ENCODE results near the gene FAM171A1. TPM values are rescaled to one million over a fixed set of nuclear protein-coding genes. Genes with fewer than 3 reads are reported as not detected.

FAM171A1 gene
- total and polyA plus RNA-seq, 2 of the 13 experiments (the other 11 are each of a cell fraction or from before 2014, with no cell fraction given) = 21.5 to 34.7 TPM

- peaks cover 12% of the 10 kb centered on the region for H3K79me2 ChIP-seq (ENCODE audit: insufficient read depth, low read length)
- ChIA-PET CTCF (ENCODE audit: low intra/inter-chr PET ratio, low total read pairs) (no interaction called here), POLR2A (no interaction called here)
- peaks cover 6 to 18% of the 10 kb centered on the region in 2 experiments; a peak in 2 of 5 replicates for H3K36me3 ChIP-seq (replicated peaks in 1 of 2; ENCODE audit: control insufficient read depth in 1 of 2, insufficient read depth in 2 of 2, low read length in 2 of 2)
- H3K4me1 ChIP-seq (ENCODE audit: insufficient read depth, low read length) = peaks cover 20% of the 10 kb centered on the region
- H3K9me3 ChIP-seq (ENCODE audit: low read length) = no peaks in the 10 kb centered on the region
- 95% methylated on average over 11 of the region's 17 CpGs for WGBS (ENCODE audit: low lambda C conversion rate)
- H3K27ac ChIP-seq (ENCODE audit: extremely low read length, insufficient read depth, low read length) = no peak overlapping the region
- FAIRE-seq (no peak), DNase-seq (ENCODE audit: low spot score) (no peak), ATAC-seq (no peak)
- TF ChIP-seq ZNF660 (CRISPR knock-in tag; IDR thresholded peaks at IDR 0.05; ENCODE audit: borderline replicate concordance, low read depth) (no peak), ZNF383 (CRISPR knock-in tag; IDR thresholded peaks at IDR 0.05; ENCODE audit: borderline replicate concordance) (no peak), HMGA1 (CRISPR knock-in tag; conservative IDR thresholded peaks at IDR 0.05) (no peak), PREB (CRISPR knock-in tag; IDR thresholded peaks at IDR 0.05) (no peak)
- H3K27me3 ChIP-seq (ENCODE audit: control insufficient read depth in 1 of 2, insufficient read depth in 2 of 2, low read length in 2 of 2) = no peaks in the 10 kb centered on the region
- H3K4me3 ChIP-seq (replicated peaks in 1 of 3; ENCODE audit: insufficient read depth in 1 of 3, low read depth in 2 of 3, low read length in 3 of 3) = no peak overlapping the region
- H3K9ac ChIP-seq (ENCODE audit: insufficient read depth, low read depth, low read length) = no peak overlapping the region
- intact Hi-C loops (cut with micrococcal nuclease; ENCODE audit: unreplicated experiment) = no loop called here
- no peak overlapping the region for H3K4me2 ChIP-seq (ENCODE audit: low read depth, low read length)
- H4K20me1 ChIP-seq (ENCODE audit: insufficient read depth, low read length) = no peaks in the 10 kb centered on the region
- BruUV-seq (replicated peaks) = no TSS peak
- in situ Hi-C loops (cut with HindIII; ENCODE audit: extremely low pct_ligation_motif_present, low pct_unique_long_range_greater_than_20kb) = no loop called here
- H2AFZ ChIP-seq (ENCODE audit: low read length) = no peak overlapping the region
Observed at GRCh38 chr10:15314482-15315045, 56.5 kb downstream of the FAM171A1 start.

- peaks cover 21% of the 10 kb centered on the region for H3K4me1 ChIP-seq (ENCODE audit: insufficient read depth, low read length)
- H3K27me3 ChIP-seq (ENCODE audit: control insufficient read depth in 1 of 2, insufficient read depth in 2 of 2, low read length in 2 of 2) = no peaks in the 10 kb centered on the region
- no peaks in the 10 kb centered on the region for H3K9me3 ChIP-seq (ENCODE audit: low read length)
- 94% methylated on average over 13 of the region's 13 CpGs for WGBS (ENCODE audit: low lambda C conversion rate)
- ChIA-PET CTCF (ENCODE audit: low intra/inter-chr PET ratio, low total read pairs) (no interaction called here), POLR2A (no interaction called here)
- no TSS peak for BruUV-seq (replicated peaks)
- no peak overlapping the region for H2AFZ ChIP-seq (ENCODE audit: low read length)
- no peak overlapping the region for H3K4me3 ChIP-seq (replicated peaks in 1 of 3; ENCODE audit: insufficient read depth in 1 of 3, low read depth in 2 of 3, low read length in 3 of 3)
- no peak overlapping the region for H3K9ac ChIP-seq (ENCODE audit: insufficient read depth, low read depth, low read length)
- DNase-seq (ENCODE audit: low spot score) (no peak), ATAC-seq (no peak), FAIRE-seq (no peak)
- H4K20me1 ChIP-seq (ENCODE audit: insufficient read depth, low read length) = no peaks in the 10 kb centered on the region
- H3K36me3 ChIP-seq (replicated peaks in 1 of 2; ENCODE audit: control insufficient read depth in 1 of 2, insufficient read depth in 2 of 2, low read length in 2 of 2) = peaks cover 6 to 18% of the 10 kb centered on the region in 2 experiments; a peak in 2 of 5 replicates
- H3K4me2 ChIP-seq (ENCODE audit: low read depth, low read length) = no peak overlapping the region
- in situ Hi-C loops (cut with HindIII; ENCODE audit: extremely low pct_ligation_motif_present, low pct_unique_long_range_greater_than_20kb) (no loop called here), intact Hi-C loops (cut with micrococcal nuclease; ENCODE audit: unreplicated experiment) (no loop called here)
- H3K27ac ChIP-seq (ENCODE audit: extremely low read length, insufficient read depth, low read length) = no peak overlapping the region
- H3K79me2 ChIP-seq (ENCODE audit: insufficient read depth, low read length) = peaks cover 12% of the 10 kb centered on the region
- no peak for TF ChIP-seq ZNF160 (CRISPR knock-in tag; IDR thresholded peaks at IDR 0.05)
- no peak for TF ChIP-seq SNAPC5 (CRISPR knock-in tag; IDR thresholded peaks at IDR 0.05; ENCODE audit: borderline replicate concordance)
- no peak for TF ChIP-seq LRRFIP1 (CRISPR knock-in tag; conservative IDR thresholded peaks at IDR 0.05)
- TF ChIP-seq ZNF589 (CRISPR knock-in tag; conservative IDR thresholded peaks at IDR 0.05) = no peak
- no peak for TF ChIP-seq ZNF260 (CRISPR knock-in tag; IDR thresholded peaks at IDR 0.05; ENCODE audit: borderline replicate concordance, low read depth)
- TF ChIP-seq KAT2B (IDR thresholded peaks at IDR 0.05; ENCODE audit: borderline replicate concordance, low read depth, low read length) = no peak
- no peak for TF ChIP-seq ATF7 (IDR thresholded peaks at IDR 0.05)
- no peak for TF ChIP-seq ATF7 (CRISPR knock-in tag; IDR thresholded peaks at IDR 0.05)
- no peak for TF ChIP-seq ZNF512 (CRISPR knock-in tag; IDR thresholded peaks at IDR 0.05)
- no peak for TF ChIP-seq SUZ12 (IDR thresholded peaks at IDR 0.05; ENCODE audit: low read depth, low read length)
Observed at GRCh38 chr10:15313843-15314242, 57.2 kb downstream of the FAM171A1 start.
